OCI-LY1 (cell line): Measurements from ENCODE around the gene AP1M1.

Experiments used
- H2AFZ ChIP-seq: fragments of 200-600 bp; sonication (generic), shearing (Covaris generic); 2 replicates; pipeline ENCODE4 v1.6.0; 2014; ENCODE audit warnings: antibody characterized with exemption, mild to moderate bottlenecking, low read length
- H3F3A ChIP-seq: fragments of 200-600 bp; sonication (generic), shearing (Covaris generic); 2 replicates; pipeline ENCODE4 v1.6.0; 2014; ENCODE audit warnings: mild to moderate bottlenecking, antibody characterized with exemption, low read length, moderate library complexity; ENCODE audit not compliant: insufficient read depth
- H3K27ac ChIP-seq: fragments of 200-600 bp; sonication (generic); 2 replicates; pipeline ENCODE4 v1.5.1; 2014; ENCODE audit warnings: low read length, mixed run types, mild to moderate bottlenecking, low read depth; ENCODE audit not compliant: poor library complexity, severe bottlenecking
- H3K27me3 ChIP-seq: fragments of 200-600 bp; sonication (generic); 2 replicates; pipeline ENCODE4 v1.6.0; 2014; ENCODE audit warnings: antibody characterized with exemption, mild to moderate bottlenecking, low read length, moderate library complexity; ENCODE audit not compliant: insufficient read depth
- H3K36me3 ChIP-seq: fragments of 200-600 bp; sonication (generic); 2 replicates; pipeline ENCODE4 v1.6.1; 2014; ENCODE audit warnings: mild to moderate bottlenecking, antibody characterized with exemption, low read length, moderate library complexity, mixed read lengths; ENCODE audit not compliant: insufficient read depth
- H3K4me1 ChIP-seq: fragments of 200-600 bp; sonication (generic); 2 replicates; pipeline ENCODE4 v1.5.1; 2014; ENCODE audit warnings: mild to moderate bottlenecking, low read length, moderate library complexity; ENCODE audit not compliant: insufficient read depth, severe bottlenecking
- H3K4me2 ChIP-seq: fragments of 200-600 bp; sonication (generic), shearing (Covaris generic); 2 replicates; pipeline ENCODE4 v1.6.1; 2014; ENCODE audit warnings: low read length
- H3K4me3 ChIP-seq: fragments of 200-600 bp; sonication (generic); 2 replicates; pipeline ENCODE4 v1.5.1; 2014; ENCODE audit warnings: low read length, low read depth, mild to moderate bottlenecking, mixed read lengths; ENCODE audit not compliant: poor library complexity, severe bottlenecking
- H3K79me2 ChIP-seq: fragments of 200-600 bp; shearing (Covaris generic); 2 replicates; pipeline ENCODE4 v1.6.1; 2016; ENCODE audit warnings: mixed run types, low read length, mixed read lengths; ENCODE audit not compliant: insufficient read depth
- H3K9ac ChIP-seq: fragments of 200-600 bp; sonication (generic), shearing (Covaris generic); 2 replicates; pipeline ENCODE4 v1.6.1; 2014; ENCODE audit warnings: mild to moderate bottlenecking, low read length, mixed read lengths
- H3K9me2 ChIP-seq: fragments of 200-600 bp; sonication (generic), shearing (Covaris generic); 2 replicates; pipeline ENCODE4 v1.6.1; 2014; ENCODE audit warnings: low read depth, mild to moderate bottlenecking, low read length, mixed read lengths
- H3K9me3 ChIP-seq: fragments of 200-600 bp; shearing (Covaris generic); 2 replicates; pipeline ENCODE4 v1.6.1; 2014; ENCODE audit warnings: low read length, mixed read lengths
- H4K20me1 ChIP-seq: fragments of 200-600 bp; sonication (generic), shearing (Covaris generic); 2 replicates; pipeline ENCODE4 v1.6.0; 2016; ENCODE audit warnings: mild to moderate bottlenecking, low read length; ENCODE audit not compliant: insufficient read depth
- CTCF ChIP-seq: fragments of 200-600 bp; sonication (generic), shearing (Covaris generic); IDR thresholded peaks from 2 replicates; pipeline ENCODE4 v1.5.1; 2017; ENCODE audit warnings: mild to moderate bottlenecking, antibody characterized with exemption, low read length, moderate library complexity, mixed read lengths
- EZH2 ChIP-seq: fragments of 200-600 bp; sonication (generic), shearing (Covaris generic); IDR thresholded peaks from 2 replicates; pipeline ENCODE4 v1.8.0; 2017; ENCODE audit warnings: borderline replicate concordance, mixed run types, mild to moderate bottlenecking, antibody characterized with exemption, low read length, moderate library complexity, mixed read lengths

Gene AP1M1

GRCh38 chr19:16280306-16280705, 82.6 kb downstream of the AP1M1 start:
- no peaks in the 10 kb centered on the region for H4K20me1 ChIP-seq
- H3K4me1 ChIP-seq: no peaks in the 10 kb centered on the region
- H3K79me2 ChIP-seq: no peaks in the 10 kb centered on the region
- no peak overlapping the region for H2AFZ ChIP-seq
- peaks cover 11% of the 10 kb centered on the region; the same call in 1 of the 2 replicates for H3K27me3 ChIP-seq
- no peaks in the 10 kb centered on the region for H3F3A ChIP-seq
- H3K9ac ChIP-seq: no peak overlapping the region
- no peak overlapping the region for H3K4me2 ChIP-seq
- H3K27ac ChIP-seq: no peak overlapping the region
- TF ChIP-seq CTCF (no peak), EZH2 (no peak)
- no peaks in the 10 kb centered on the region for H3K9me2 ChIP-seq
- H3K36me3 ChIP-seq: no peaks in the 10 kb centered on the region
- no peaks in the 10 kb centered on the region for H3K9me3 ChIP-seq
- H3K4me3 ChIP-seq: no peak overlapping the region

GRCh38 chr19:16281743-16282142, 84.0 kb downstream of the AP1M1 start:
- Histone ChIP-seq H3K9ac (no peak overlapping the region), H3K4me3 (no peak overlapping the region), H3K27ac (no peak overlapping the region), H3K4me1 (no peaks in the 10 kb centered on the region), H2AFZ (no peak overlapping the region), H3K9me3 (no peaks in the 10 kb centered on the region), H3K4me2 (no peak overlapping the region), H3K36me3 (no peaks in the 10 kb centered on the region), H3K27me3 (peaks cover 6% of the 10 kb centered on the region; the same call in 1 of the 2 replicates), H3F3A (no peaks in the 10 kb centered on the region), H3K79me2 (no peaks in the 10 kb centered on the region), H4K20me1 (no peaks in the 10 kb centered on the region), H3K9me2 (no peaks in the 10 kb centered on the region)
- TF ChIP-seq EZH2: no peak
- TF ChIP-seq CTCF: no peak

GRCh38 chr19:16283210-16284061, 85.7 kb downstream of the AP1M1 start:
- Histone ChIP-seq H3K9me3 (no peaks in the 10 kb centered on the region), H3K27me3 (peaks cover 4% of the 10 kb centered on the region; the same call in 1 of the 2 replicates), H3K4me3 (no peak overlapping the region), H3K9ac (no peak overlapping the region), H3K79me2 (no peaks in the 10 kb centered on the region), H2AFZ (no peak overlapping the region), H4K20me1 (no peaks in the 10 kb centered on the region), H3K4me2 (no peak overlapping the region), H3K36me3 (no peaks in the 10 kb centered on the region), H3K4me1 (no peaks in the 10 kb centered on the region), H3K9me2 (no peaks in the 10 kb centered on the region), H3F3A (no peaks in the 10 kb centered on the region), H3K27ac (no peak overlapping the region)
- TF ChIP-seq EZH2 (no peak), CTCF (no peak)
